Measurements from ENCODE around the gene ASTL. TPM values are rescaled to one million over a fixed set of nuclear protein-coding genes. Genes with fewer than 3 reads are reported as not detected.

The ASTL gene
- polyA plus RNA-seq, 1 donor from 2014 or later: not detected

- H3K27ac Mint-ChIP-seq: no peak overlapping the region
- no peaks in the 10 kb centered on the region for H3K9me3 Mint-ChIP-seq
- peaks cover 5% of the 10 kb centered on the region for H3K27me3 Mint-ChIP-seq
- peaks cover 0 to 2% (median 0%) of the 10 kb centered on the region in 3 donors for H3K4me1 Mint-ChIP-seq
- no peaks in the 10 kb centered on the region for H3K36me3 Mint-ChIP-seq
- H3K4me3 Mint-ChIP-seq: peak overlapping the region in 1 of 4 donors; percentile 3
These were observed 27.6 kb downstream of the ASTL start for GRCh38 chr2:96110621-96111256.

DNA sequence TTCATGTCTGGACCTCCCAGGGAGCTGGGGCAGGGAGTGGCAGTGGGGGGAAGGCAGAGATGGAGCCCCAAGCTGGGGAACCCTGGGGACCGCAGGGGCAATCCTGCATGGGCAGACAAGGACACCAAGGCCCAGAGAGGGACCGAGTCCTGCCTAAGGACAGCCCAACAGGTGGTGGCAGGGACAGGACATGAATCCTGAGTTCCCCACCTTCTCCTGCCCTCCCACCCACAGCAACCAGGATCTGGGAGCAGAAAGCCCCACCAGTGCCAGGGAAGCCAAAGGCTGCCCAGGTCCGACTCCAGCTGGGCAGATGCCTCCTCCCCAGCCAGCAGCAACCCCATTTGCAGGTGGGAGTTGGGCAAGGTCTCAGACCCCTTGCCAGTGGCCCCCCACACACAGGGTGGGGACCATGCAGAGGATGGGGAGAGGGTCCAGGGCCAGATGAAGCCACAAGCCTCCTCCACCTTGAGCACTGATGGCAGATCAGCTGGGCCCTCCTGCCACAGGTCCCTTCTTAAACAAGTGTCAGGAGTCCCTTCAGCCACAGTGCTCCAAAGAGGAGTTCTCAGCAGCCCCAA, 28.3 kb downstream of the ASTL start:
- Mint-ChIP-seq H3K9me3 (peaks cover 0 to 3% (median 2%) of the 10 kb centered on the region in 3 donors), H3K4me1 (peaks cover 0 to 2% (median 0%) of the 10 kb centered on the region in 3 donors), H3K4me3 (no peak overlapping the region), H3K27ac (no peak overlapping the region), H3K36me3 (no peaks in the 10 kb centered on the region), H3K27me3 (peaks cover 2% of the 10 kb centered on the region)

- H3K27me3 Mint-ChIP-seq: peaks cover 2% of the 10 kb centered on the region
- peaks cover 0 to 5% (median 3%) of the 10 kb centered on the region in 3 donors for H3K9me3 Mint-ChIP-seq
- peaks cover 0 to 3% (median 2%) of the 10 kb centered on the region in 3 donors for H3K4me1 Mint-ChIP-seq
- no peaks in the 10 kb centered on the region for H3K36me3 Mint-ChIP-seq
- H3K4me3 Mint-ChIP-seq: no peak overlapping the region
- no peak overlapping the region for H3K27ac Mint-ChIP-seq
These were observed 29.0 kb downstream of the ASTL start for GRCh38 chr2:96109361-96109680.

DNA sequence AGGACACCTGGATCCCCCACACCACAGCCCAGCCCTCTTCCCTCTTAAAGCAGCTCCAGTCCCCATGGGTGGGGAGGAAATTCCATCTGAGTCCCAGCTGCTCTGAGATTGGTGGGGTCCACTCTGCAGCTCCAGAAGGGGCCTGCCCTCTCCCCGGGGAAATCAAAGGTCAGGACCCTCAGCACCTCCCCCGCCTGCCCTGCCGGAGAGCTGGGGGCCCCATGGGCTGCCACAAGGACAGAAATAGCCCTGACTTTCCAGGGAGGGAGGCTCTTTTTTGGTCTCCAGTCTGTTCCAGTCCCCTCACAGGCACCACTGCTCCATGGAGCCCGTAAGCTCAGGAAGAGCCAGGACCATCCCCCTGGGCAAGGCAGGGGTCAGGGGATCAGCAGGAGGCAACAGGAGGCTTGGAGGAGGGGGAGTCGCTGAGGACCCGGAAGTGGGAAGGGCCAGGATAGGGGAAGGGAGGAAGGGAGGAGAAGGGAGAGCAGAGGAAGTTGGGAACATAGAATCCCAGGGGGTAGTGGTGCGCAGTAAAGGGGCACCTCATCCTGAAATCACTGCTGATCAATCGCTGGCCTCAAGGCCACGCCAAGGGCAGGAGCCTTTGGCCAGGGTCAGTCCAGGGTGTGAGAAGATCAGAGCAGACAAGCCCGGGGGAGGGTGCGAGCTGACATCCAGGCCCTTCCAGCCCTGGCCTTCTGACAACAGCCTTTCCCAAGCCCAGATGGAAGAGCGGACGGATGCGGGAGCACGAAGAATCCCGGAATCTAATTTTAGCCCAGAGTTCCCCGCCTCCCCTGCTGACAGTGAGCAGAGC, 29.6 kb downstream of the ASTL start:
- Mint-ChIP-seq H3K36me3 (no peaks in the 10 kb centered on the region), H3K4me3 (no peak overlapping the region), H3K4me1 (peaks cover 0 to 3% (median 2%) of the 10 kb centered on the region in 3 donors), H3K9me3 (peaks cover 0 to 5% (median 3%) of the 10 kb centered on the region in 3 donors), H3K27me3 (peaks cover 2% of the 10 kb centered on the region), H3K27ac (no peak overlapping the region)

GRCh38 chr2:96108151-96108540, 30.2 kb downstream of the ASTL start:
- H3K27me3 Mint-ChIP-seq: peaks cover 2% of the 10 kb centered on the region
- peaks cover 0 to 3% (median 3%) of the 10 kb centered on the region in 3 donors for H3K4me1 Mint-ChIP-seq
- peaks cover 0 to 5% (median 3%) of the 10 kb centered on the region in 3 donors for H3K9me3 Mint-ChIP-seq

GRCh38 chr2:96107708-96108065, 30.6 kb downstream of the ASTL start:
- peaks cover 0 to 3% (median 3%) of the 10 kb centered on the region in 3 donors for H3K4me1 Mint-ChIP-seq
- peaks cover 0 to 5% (median 3%) of the 10 kb centered on the region in 3 donors for H3K9me3 Mint-ChIP-seq
- peak overlapping the region in 1 of 4 donors; percentile 17 for H3K4me3 Mint-ChIP-seq
- H3K36me3 Mint-ChIP-seq: no peaks in the 10 kb centered on the region
- H3K27me3 Mint-ChIP-seq: peaks cover 2% of the 10 kb centered on the region
- no peak overlapping the region for H3K27ac Mint-ChIP-seq

More at GRCh38 chr2:96108151-96108540, 30.2 kb downstream of the ASTL start:
- Mint-ChIP-seq H3K4me3 (no peak overlapping the region), H3K36me3 (no peaks in the 10 kb centered on the region), H3K27ac (no peak overlapping the region)

DNA sequence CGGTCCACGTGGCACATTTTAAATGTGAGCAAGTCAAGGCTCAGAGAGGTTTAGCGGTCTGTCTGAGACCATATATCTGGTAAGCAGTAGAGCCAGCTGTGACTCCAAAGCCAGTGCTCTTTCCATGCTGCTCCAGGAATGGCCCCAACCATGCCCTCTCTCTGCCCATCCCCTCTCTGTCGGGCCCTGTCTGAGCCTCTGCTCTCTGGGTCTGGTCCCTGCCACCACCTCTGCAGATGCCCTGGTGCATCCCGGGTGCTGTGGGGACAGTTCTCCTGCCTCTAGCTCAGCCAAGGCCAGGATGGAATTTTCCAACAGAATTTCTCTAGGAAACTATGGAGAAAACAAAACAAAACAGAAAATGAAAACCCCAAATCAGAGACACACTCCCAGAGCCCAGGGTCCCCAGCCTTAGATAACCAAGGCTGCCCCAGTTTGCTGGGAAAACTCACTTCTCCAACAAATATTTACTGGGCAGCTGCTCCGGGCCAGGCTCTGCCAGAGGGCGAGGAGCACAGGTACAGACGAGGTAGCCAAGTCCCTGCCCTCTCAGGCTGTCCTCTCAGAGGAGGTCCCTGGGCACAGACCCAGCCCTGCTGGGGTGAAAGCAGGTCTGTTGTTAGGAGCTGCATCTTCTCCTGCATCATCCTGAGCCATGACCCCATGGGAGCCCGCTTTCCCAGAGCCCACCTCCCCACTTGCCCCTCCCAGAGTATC, 31.2 kb downstream of the ASTL start:
- peaks cover 0 to 3% (median 3%) of the 10 kb centered on the region in 3 donors for H3K4me1 Mint-ChIP-seq
- H3K27me3 Mint-ChIP-seq: peaks cover 2% of the 10 kb centered on the region
- H3K4me3 Mint-ChIP-seq: peak overlapping the region in 1 of 4 donors; percentile 17
- peaks cover 0 to 5% (median 3%) of the 10 kb centered on the region in 3 donors for H3K9me3 Mint-ChIP-seq
- no peak overlapping the region for H3K27ac Mint-ChIP-seq
- H3K36me3 Mint-ChIP-seq: no peaks in the 10 kb centered on the region

DNA sequence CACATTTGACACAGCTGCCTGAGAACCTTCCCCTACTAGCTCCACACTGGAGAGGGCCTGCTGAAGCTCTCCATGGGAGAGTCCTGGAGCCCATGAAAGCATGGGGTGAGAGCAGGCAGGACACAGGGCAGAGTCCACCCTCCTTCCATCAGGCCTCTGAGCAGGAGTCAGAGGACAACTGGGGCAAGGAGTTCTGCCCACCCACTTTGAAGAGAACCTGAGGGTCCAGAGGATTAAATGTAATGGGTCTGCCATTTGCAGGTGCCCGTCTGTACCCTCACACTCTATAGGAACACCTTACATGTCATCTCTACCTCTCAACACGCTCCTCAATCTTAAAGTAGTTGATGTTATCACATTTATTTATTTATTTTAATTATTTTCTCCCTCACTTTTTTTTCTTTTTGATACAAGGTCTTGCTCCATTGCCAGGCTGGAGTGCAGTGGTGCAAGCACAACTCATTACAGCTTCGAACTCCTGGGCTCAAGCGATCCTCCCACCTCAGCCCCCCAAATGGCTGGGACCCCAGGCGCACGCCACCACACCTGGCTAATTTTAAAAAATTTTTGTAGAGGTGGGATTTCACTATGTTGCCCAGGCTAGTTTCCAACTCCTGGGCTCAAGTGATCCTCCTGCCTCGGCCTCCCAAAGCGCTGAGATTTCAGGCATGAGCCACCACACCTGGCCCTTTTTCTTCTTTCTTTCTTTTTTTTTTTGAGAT, 32.1 kb downstream of the ASTL start:
- peak overlapping the region in 1 of 4 donors; percentile 1 for H3K4me3 Mint-ChIP-seq
- H3K36me3 Mint-ChIP-seq: no peaks in the 10 kb centered on the region
- H3K27me3 Mint-ChIP-seq: peaks cover 2% of the 10 kb centered on the region
- H3K4me1 Mint-ChIP-seq: peaks cover 0 to 3% (median 3%) of the 10 kb centered on the region in 3 donors
- H3K9me3 Mint-ChIP-seq: peaks cover 0 to 5% (median 3%) of the 10 kb centered on the region in 3 donors
- H3K27ac Mint-ChIP-seq: no peak overlapping the region

- H3K27me3 Mint-ChIP-seq: peaks cover 2% of the 10 kb centered on the region
- no peaks in the 10 kb centered on the region for H3K36me3 Mint-ChIP-seq
- peaks cover 0 to 3% (median 3%) of the 10 kb centered on the region in 3 donors for H3K4me1 Mint-ChIP-seq
- peak overlapping the region in 1 of 4 donors; percentile 84 for H3K4me3 Mint-ChIP-seq
- H3K27ac Mint-ChIP-seq: peak overlapping the region in 1 of 3 donors; percentile 20
- H3K9me3 Mint-ChIP-seq: peaks cover 0 to 5% (median 3%) of the 10 kb centered on the region in 3 donors
These were observed 33.0 kb downstream of the ASTL start for GRCh38 chr2:96105152-96105915.

DNA sequence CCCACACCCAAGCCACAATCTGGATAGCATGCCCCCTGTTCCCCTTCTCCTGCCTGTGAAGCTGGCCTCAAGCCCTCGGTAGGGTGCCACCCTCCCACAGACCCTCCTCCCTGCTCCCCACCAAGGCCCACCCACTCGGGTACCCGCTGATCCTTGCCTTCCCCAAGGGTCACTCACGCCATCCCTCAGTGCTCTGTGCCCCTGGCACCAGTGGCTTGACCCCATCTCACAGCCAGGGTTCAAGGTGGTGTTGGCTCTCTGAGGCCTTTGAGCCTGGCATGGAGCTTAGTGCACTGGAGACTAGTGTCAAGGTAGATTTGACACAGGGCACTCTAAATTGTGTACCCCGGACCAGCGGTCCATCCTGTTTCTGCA, 33.8 kb downstream of the ASTL start:
- no peaks in the 10 kb centered on the region for H3K36me3 Mint-ChIP-seq
- H3K9me3 Mint-ChIP-seq: peaks cover 0 to 5% (median 3%) of the 10 kb centered on the region in 3 donors
- no peak overlapping the region for H3K27ac Mint-ChIP-seq
- H3K27me3 Mint-ChIP-seq: peaks cover 2% of the 10 kb centered on the region
- no peak overlapping the region for H3K4me3 Mint-ChIP-seq
- H3K4me1 Mint-ChIP-seq: peaks cover 0 to 3% (median 3%) of the 10 kb centered on the region in 3 donors

DNA sequence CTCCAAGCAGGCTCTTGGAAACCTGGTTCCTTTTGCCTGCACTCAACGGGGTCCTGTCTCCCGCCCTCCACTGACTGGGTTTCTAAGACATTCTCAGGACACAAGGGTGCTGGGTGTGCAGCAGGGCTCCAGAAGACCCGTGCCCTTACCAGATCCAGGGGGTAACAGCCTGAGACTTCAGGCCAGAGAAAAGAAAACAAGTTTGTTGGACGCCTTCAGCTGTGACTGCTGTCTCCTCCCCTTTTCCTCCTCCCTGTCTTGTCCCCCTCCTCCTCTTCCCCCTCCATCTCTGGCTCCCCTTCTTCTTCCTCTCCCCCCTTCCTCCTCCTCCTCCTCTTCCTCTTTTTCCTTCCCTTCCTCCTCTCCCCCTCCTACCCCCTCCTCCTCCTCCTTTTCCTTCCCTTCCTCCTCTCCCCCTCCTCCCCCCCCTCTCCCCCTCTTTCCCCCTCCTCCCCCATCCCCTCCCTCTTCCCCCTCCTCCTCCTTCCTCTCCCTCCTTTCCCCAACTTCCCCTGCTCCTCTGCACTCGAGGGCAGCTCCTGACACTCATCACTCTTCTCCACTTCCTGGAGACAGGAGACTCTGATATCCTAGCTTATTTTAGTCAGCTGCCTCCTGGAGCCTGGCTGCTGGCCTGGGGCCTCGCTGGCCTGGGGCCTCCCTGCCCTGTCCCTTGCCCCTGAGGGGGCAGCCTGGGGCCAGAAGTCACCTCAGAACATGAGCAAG, 34.4 kb downstream of the ASTL start:
- H3K27me3 Mint-ChIP-seq: peaks cover under 1% of the 10 kb centered on the region
- peaks cover 0 to 3% (median 3%) of the 10 kb centered on the region in 3 donors for H3K4me1 Mint-ChIP-seq
- peaks cover 0 to 5% (median 3%) of the 10 kb centered on the region in 3 donors for H3K9me3 Mint-ChIP-seq
- H3K36me3 Mint-ChIP-seq: no peaks in the 10 kb centered on the region
- no peak overlapping the region for H3K4me3 Mint-ChIP-seq
- no peak overlapping the region for H3K27ac Mint-ChIP-seq

DNA sequence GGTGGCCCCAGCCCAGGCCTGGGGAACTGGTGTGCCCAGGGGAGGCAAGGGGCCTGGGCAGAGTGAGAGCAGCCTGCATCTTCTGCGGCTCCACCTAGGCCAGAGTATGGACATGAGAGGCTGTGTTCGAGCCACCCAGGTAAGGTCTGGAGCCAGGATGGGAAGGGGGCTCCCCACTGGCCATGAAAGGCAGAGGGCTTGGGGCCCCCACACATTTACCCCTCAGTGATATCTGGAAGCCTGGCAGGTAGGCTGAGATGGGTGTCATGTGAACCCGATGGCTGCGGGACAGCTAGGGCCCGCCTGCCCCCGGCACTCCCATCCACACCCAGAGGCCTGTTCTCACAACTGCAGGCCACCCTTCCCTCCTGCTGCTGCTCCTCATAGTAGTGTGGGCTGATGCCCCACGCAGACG, 35.1 kb downstream of the ASTL start:
- Mint-ChIP-seq H3K27ac (no peak overlapping the region), H3K27me3 (no peaks in the 10 kb centered on the region), H3K9me3 (peaks cover 0 to 5% (median 3%) of the 10 kb centered on the region in 3 donors), H3K36me3 (no peaks in the 10 kb centered on the region), H3K4me1 (peaks cover 0 to 3% (median 3%) of the 10 kb centered on the region in 3 donors), H3K4me3 (no peak overlapping the region)

DNA sequence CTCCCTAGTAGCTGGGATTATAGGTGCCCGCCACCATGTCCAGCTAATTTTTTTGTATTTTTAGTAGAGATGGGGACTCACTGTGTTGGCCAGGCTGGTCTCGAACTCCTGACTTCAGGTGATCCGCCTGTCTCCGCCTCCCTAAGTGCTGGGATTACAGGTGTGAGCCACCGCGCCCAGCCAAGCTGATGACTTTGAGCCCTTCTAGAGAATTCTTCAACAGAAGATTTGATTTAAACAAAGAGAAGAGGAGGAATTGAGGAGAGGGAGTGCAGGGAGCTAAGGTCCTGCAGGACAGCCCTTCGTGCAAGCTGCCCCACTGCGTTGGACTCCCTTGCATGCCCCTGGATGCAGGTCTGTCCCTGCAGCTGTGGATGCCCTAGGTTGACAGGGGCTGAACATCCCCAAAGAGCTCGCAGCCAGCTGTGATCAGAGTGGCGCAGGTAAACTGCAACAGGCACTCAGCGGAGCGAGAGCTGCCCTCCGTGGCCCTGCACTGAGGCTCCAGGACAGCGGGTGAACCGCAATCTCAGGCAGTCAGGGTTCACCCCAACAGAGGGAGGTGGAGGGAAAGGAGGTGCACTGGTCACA, 35.6 kb downstream of the ASTL start:
- no peaks in the 10 kb centered on the region for H3K36me3 Mint-ChIP-seq
- H3K27me3 Mint-ChIP-seq: no peaks in the 10 kb centered on the region
- no peak overlapping the region for H3K27ac Mint-ChIP-seq
- peaks cover 0 to 5% (median 3%) of the 10 kb centered on the region in 3 donors for H3K9me3 Mint-ChIP-seq
- peaks cover 0 to 3% (median 2%) of the 10 kb centered on the region in 3 donors for H3K4me1 Mint-ChIP-seq
- H3K4me3 Mint-ChIP-seq: no peak overlapping the region

All from IgD-negative memory B cell (primary cell).